Activated CD8-positive, alpha-beta T cell treated with anti-CD3 and anti-CD28 coated beads for 36 hours (primary cell): ENCODE measurements around the gene IL34. TPM values are rescaled to one million over a fixed set of nuclear protein-coding genes. Genes with fewer than 3 reads are reported as not detected.

ENCODE experiments used
- ATAC-seq: fragments of 200-7000 bp; cut with Tn5 transposase; one replicate; pipeline ENCODE4 v1.10.0; 2021; ENCODE audit warnings: mild to moderate bottlenecking, moderate library complexity
- CTCF ChIA-PET: fragments of 350-600 bp; sonication (Branson Sonifier 250); formaldehyde crosslinking; loops from one replicate; lab custom pipeline; 2021; ENCODE audit warnings: antibody characterized with exemption; lab: Charles Lee
- POLR2A ChIA-PET: fragments of 350-600 bp; sonication (Branson Sonifier 250); formaldehyde crosslinking; loops from one replicate; lab custom pipeline; 2021; ENCODE audit warnings: antibody characterized with exemption; lab: Charles Lee
- DNase-seq: peaks from one replicate; pipeline ENCODE4 v3.0.0-alpha.2; 2020
- H3K27ac Mint-ChIP-seq: one replicate; pipeline ENCODE4 v1.8.0; 2021; ENCODE audit warnings: mild to moderate bottlenecking, mixed read lengths
- H3K27me3 Mint-ChIP-seq: one replicate; pipeline ENCODE4 v1.8.0; 2021; ENCODE audit warnings: mixed read lengths
- H3K36me3 Mint-ChIP-seq: one replicate; pipeline ENCODE4 v1.8.0; 2021; ENCODE audit warnings: low read depth, mixed read lengths
- H3K4me1 Mint-ChIP-seq: one replicate; pipeline ENCODE4 v1.8.0; 2021; ENCODE audit warnings: low read depth, mixed read lengths
- H3K4me3 Mint-ChIP-seq: one replicate; pipeline ENCODE4 v1.8.0; 2021; ENCODE audit warnings: mild to moderate bottlenecking, moderate library complexity, mixed read lengths
- H3K9me3 Mint-ChIP-seq: one replicate; pipeline ENCODE4 v1.8.0; 2021; ENCODE audit warnings: mixed read lengths
- CTCF ChIP-seq: fragments of 200-600 bp; IDR thresholded peaks from one replicate; pipeline ENCODE4 v1.8.0; 2022; ENCODE audit warnings: antibody characterized with exemption, mild to moderate bottlenecking
- intact Hi-C: fragments of 100-400 bp; cut with micrococcal nuclease; formaldehyde crosslinking; loops from one replicate; pipeline ENCODE4 v1.10.0; 2022
- total RNA-seq, 2 experiments: library from RNA; stranded (reverse); gene quantifications; one replicate each; pipeline ENCODE4 v1.2.3, GENCODE V29; 2021

IL34 gene
- total RNA-seq, 2 experiments from 2014 or later = not detected

- ChIA-PET POLR2A (no interaction called here), CTCF (interaction anchor here (1.0 kb wide), 1 partner anchor 45 kb away, joined by 3 read pairs; no protein-coding TSS in a partner anchor)
- Mint-ChIP-seq H3K27me3 (no peaks in the 10 kb centered on the region), H3K9me3 (no peaks in the 10 kb centered on the region), H3K36me3 (no peaks in the 10 kb centered on the region), H3K4me1 (no peaks in the 10 kb centered on the region), H3K27ac (no peak overlapping the region), H3K4me3 (no peak overlapping the region)
- intact Hi-C loops = no loop called here
- no peak for ATAC-seq
- no peak for TF ChIP-seq CTCF
- DNase-seq = no peak
These were observed 37.8 kb upstream of the IL34 start for GRCh38 chr16:70608521-70608920.

GRCh38 chr16:70610273-70611223 lies 35.8 kb upstream of the IL34 start:
- intact Hi-C loops = no loop called here
- H3K36me3 Mint-ChIP-seq = no peaks in the 10 kb centered on the region
- ATAC-seq (no peak), DNase-seq (no peak)
- no peaks in the 10 kb centered on the region for H3K27me3 Mint-ChIP-seq
- no peak overlapping the region for H3K27ac Mint-ChIP-seq
- H3K9me3 Mint-ChIP-seq = no peaks in the 10 kb centered on the region
- POLR2A ChIA-PET = no interaction called here
- TF ChIP-seq CTCF = no peak
- H3K4me1 Mint-ChIP-seq = no peaks in the 10 kb centered on the region
- CTCF ChIA-PET = interaction anchor here (1.2 kb wide), 1 partner anchor 43 kb away, joined by 3 read pairs; no protein-coding TSS in a partner anchor
- H3K4me3 Mint-ChIP-seq = no peak overlapping the region

GRCh38 chr16:70611224-70611598 lies 35.1 kb upstream of the IL34 start:
- ChIA-PET CTCF (no interaction called here), POLR2A (no interaction called here)
- intact Hi-C loops = no loop called here
- no peak for ATAC-seq
- Mint-ChIP-seq H3K9me3 (no peaks in the 10 kb centered on the region), H3K4me1 (no peaks in the 10 kb centered on the region), H3K4me3 (no peak overlapping the region), H3K27ac (no peak overlapping the region), H3K27me3 (no peaks in the 10 kb centered on the region), H3K36me3 (no peaks in the 10 kb centered on the region)
- no peak for TF ChIP-seq CTCF
- DNase-seq = no peak

GRCh38 chr16:70611785-70612303 lies 34.5 kb upstream of the IL34 start:
- ATAC-seq (no peak), DNase-seq (no peak)
- no peak overlapping the region for H3K27ac Mint-ChIP-seq
- ChIA-PET CTCF (no interaction called here), POLR2A (interaction anchor here (0.6 to 0.8 kb wide), 2 partner anchors 32 to 33 kb away, joined by 3 read pairs; no protein-coding TSS in a partner anchor)
- no peak for TF ChIP-seq CTCF
- H3K4me1 Mint-ChIP-seq = no peaks in the 10 kb centered on the region
- no peak overlapping the region for H3K4me3 Mint-ChIP-seq
- H3K36me3 Mint-ChIP-seq = no peaks in the 10 kb centered on the region
- intact Hi-C loops = no loop called here
- H3K27me3 Mint-ChIP-seq = no peaks in the 10 kb centered on the region
- H3K9me3 Mint-ChIP-seq = no peaks in the 10 kb centered on the region

GRCh38 chr16:70612931-70613330 lies 33.4 kb upstream of the IL34 start:
- CTCF ChIA-PET = no interaction called here
- Mint-ChIP-seq H3K27ac (no peak overlapping the region), H3K27me3 (no peaks in the 10 kb centered on the region)

More at GRCh38 chr16:70612931-70613330, 33.4 kb upstream of the IL34 start:
- intact Hi-C loops = no loop called here
- H3K9me3 Mint-ChIP-seq = no peaks in the 10 kb centered on the region
- no peaks in the 10 kb centered on the region for H3K36me3 Mint-ChIP-seq
- POLR2A ChIA-PET = no interaction called here
- ATAC-seq (no peak), DNase-seq (no peak)
- H3K4me1 Mint-ChIP-seq = no peaks in the 10 kb centered on the region
- H3K4me3 Mint-ChIP-seq = no peak overlapping the region
- no peak for TF ChIP-seq CTCF
